22Rv1 (cell line): ENCODE measurements around the gene ATP5F1D.

Experiments
- H3K27ac ChIP-seq: fragments of 450-650 bp; 2 replicates; pipeline ENCODE4 v1.5.1; 2017
- ZFX ChIP-seq: fragments of 450-650 bp; IDR thresholded peaks from 2 replicates; pipeline ENCODE4 v1.6.1; 2017; ENCODE audit warnings: antibody characterized with exemption, borderline replicate concordance
- TF ChIP-seq, protein P1 (sequence below): fragments of 450-650 bp; IDR thresholded peaks from 2 replicates; pipeline ENCODE4 v1.5.1; 2017; ENCODE audit warnings: mild to moderate bottlenecking

ATP5F1D gene

DNA sequence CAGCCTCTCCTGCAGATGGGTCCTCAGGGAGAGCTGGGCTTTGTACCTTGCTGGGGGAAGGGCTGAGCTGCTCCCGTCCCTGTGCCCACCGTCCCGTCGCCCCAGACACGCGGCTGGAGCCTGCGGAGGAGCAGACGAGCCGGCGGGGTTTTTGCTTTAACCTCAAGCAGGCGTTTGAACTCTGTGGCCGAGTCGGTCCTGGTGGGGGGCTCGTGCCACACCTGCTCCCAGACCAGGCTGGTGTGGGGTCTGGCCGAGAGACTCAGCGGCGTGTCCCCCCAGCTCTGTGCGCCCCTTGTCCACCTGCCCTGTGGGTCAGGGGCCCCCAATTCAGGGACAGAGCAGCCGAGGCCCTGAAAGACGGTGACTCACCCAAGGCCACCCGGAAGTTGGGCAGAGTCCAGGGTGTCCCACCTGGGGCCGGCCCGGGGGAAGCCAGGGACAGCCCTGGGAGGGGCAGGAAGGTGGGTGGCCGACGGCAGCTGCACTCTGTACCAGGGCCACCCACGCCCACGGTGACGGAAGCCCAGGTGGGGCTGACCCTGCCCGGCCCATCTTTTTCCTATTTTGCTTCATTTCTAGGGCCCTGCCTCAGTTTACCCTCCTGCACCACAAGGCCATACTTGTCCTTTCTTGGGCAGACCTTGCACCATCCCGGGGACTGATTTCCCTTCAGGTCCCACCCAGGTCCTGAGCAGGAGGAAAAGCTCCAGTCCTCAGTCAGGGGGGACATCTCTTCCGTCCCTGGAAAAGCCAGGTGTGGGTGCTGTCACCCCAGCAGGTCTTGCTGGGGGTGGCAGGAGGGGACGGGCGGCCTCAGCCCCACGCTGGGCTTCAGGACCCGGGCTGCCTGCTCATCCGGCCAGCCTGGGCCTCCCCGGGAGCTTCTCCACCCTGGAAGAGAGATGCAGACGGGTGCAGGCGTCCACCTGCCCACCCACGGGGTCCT is 49.4 kb downstream of the ATP5F1D start:
- no peak overlapping the region for H3K27ac ChIP-seq
- no peak for TF ChIP-seq ZFX
- TF ChIP-seq, protein P1, sequence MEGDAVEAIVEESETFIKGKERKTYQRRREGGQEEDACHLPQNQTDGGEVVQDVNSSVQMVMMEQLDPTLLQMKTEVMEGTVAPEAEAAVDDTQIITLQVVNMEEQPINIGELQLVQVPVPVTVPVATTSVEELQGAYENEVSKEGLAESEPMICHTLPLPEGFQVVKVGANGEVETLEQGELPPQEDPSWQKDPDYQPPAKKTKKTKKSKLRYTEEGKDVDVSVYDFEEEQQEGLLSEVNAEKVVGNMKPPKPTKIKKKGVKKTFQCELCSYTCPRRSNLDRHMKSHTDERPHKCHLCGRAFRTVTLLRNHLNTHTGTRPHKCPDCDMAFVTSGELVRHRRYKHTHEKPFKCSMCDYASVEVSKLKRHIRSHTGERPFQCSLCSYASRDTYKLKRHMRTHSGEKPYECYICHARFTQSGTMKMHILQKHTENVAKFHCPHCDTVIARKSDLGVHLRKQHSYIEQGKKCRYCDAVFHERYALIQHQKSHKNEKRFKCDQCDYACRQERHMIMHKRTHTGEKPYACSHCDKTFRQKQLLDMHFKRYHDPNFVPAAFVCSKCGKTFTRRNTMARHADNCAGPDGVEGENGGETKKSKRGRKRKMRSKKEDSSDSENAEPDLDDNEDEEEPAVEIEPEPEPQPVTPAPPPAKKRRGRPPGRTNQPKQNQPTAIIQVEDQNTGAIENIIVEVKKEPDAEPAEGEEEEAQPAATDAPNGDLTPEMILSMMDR: no peak

DNA sequence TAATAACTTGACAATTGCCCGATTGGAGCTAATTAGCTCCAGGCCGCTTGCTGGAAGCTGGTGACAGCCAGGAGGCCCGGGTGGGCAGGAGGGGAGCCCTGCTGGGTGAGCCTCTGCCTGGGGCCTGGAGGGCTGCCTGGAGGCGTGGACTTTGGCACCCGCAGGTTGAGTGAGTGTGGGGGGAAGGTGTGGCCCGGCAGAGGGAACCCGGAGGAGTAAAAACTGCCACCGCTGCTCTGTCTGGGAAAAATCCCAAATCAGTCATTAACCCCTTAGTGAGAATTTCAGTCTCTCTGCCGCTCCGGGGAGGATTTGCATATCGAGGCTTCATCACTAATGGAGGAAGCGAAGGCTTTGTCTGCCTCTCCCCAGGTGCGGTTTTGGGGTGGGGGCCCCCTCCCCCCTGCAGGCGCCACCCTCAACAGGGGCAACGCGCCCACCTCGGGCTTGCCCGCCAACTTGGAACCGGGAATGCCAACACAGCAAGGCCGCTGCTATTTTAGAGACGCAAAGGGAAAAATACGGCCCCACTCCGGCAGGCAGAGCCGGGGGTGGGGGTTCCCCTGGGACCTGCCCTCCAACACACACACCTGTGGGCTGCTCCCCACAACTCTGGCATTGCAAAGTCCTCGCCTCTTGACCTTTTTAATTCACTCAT is 50.3 kb downstream of the ATP5F1D start:
- TF ChIP-seq, protein P1: no peak
- no peak for TF ChIP-seq ZFX
- no peak overlapping the region for H3K27ac ChIP-seq

DNA sequence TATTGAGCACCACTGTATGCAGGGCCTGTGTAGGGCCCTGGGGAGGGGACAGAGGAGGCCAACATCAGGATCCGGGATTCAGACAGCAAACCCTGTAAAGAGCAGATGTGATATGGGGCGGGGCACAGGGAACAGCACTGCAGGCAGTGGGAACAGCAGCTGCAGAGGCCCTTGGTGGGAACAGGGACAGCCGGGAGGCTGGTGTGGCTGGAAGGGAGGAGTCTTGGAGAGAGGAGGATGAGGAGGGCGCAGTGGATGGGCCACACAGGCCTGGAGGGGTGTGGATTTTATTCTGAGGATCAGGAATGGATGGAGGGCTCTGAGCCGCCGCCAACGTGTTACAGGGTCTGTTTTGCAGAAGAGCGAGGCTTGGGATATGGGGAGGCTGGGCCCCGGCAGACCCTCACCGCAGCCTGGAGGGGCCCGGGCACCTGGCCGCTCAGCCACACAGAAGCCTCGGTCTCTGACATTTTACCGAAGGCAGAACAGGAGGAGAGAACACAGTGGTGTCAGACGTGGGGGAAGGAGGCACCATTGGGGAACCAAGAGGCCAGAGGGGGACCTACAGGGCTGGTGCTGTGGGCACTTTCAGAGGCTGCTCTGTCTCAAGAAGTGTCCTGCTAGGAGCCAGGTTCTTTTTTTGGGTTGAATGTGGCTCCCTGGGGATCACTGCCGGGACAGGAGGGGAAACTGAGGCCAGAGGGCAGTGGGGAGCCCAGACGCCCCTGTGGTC is 51.0 kb downstream of the ATP5F1D start:
- H3K27ac ChIP-seq: no peak overlapping the region
- TF ChIP-seq, protein P1: no peak
- TF ChIP-seq ZFX: no peak

DNA sequence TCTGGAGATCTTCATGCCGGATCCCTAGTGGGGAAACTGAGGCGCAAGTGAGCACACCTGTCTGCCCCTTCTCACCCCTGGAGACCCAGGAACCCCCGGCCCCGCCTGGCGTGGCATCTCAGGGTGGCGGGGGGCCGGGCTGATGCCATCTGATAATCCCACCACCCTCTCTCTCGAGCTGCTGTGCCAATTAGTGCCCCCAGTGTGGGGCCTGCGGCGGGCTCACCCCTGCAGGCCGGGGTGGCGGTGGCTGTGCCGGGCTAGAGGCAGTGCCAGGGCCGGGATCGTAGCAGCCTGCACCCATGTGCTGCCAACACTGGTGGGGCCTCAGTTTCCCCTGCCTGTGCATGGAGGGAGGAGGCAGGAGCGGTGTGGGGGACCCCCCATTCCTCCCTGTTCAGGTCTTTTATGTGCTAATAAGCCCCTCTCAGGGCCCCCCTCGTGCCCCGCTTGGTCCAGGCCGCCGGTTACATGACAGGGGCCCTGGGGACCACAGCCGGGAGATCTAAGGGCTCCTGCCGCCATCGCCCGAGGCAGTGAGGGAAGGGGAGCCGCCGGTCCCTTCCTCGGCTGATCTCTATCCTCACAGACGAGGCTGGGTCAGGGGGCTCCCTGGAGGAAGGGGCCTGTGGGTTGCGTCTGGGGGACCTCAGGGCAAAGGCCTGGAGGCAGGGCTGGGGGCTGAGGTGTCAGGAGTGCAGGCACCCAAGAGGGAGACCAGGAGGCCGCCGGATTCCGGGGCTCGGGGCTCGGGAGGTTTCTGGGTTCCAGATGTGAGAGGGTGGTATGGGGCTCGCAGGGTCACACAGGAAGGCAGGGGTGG is 52.4 kb downstream of the ATP5F1D start:
- no peak overlapping the region for H3K27ac ChIP-seq
- TF ChIP-seq, protein P1: no peak
- TF ChIP-seq ZFX: no peak
